Right lobe of liver (tissue), 6 donors: ENCODE results near the gene EMX1. TPM values are rescaled to one million over a fixed set of nuclear protein-coding genes. Genes with fewer than 3 reads are reported as not detected.

ENCODE experiments used
- ATAC-seq, 4 donors: fragments of 200-7000 bp; cut with Tn5 transposase; one replicate each; pipeline ENCODE4 v1.9.1; 2020; ENCODE audit warnings: mild to moderate bottlenecking in 4 of 4, moderate library complexity in 4 of 4
- DNase-seq, 3 donors: peaks; one replicate each; pipeline ENCODE4 v3.0.0-alpha.2; 2020
- H3K27ac ChIP-seq, 3 donors: fragments of 200-600 bp; one replicate each; pipeline ENCODE4 v1.8.0; 2022
- H3K27me3 ChIP-seq, 2 donors: fragments of 200-600 bp; one replicate each; pipeline ENCODE4 v1.8.0; 2022
- H3K36me3 ChIP-seq, 4 donors: fragments of 200-600 bp; sonication (generic) in 1 of 4; one replicate each; pipeline versions ENCODE4 v1.5.1 to v1.8.0; 2017 to 2022; ENCODE audit warnings: control low read depth in 1 of 4
- H3K4me1 ChIP-seq, 4 donors: fragments of 200-600 bp; sonication (generic) in 1 of 4; one replicate each; pipeline versions ENCODE4 v1.5.1 to v1.8.0; 2017 to 2022; ENCODE audit warnings: control low read depth in 1 of 4
- H3K4me3 ChIP-seq, 3 donors: fragments of 200-600 bp; one replicate each; pipeline ENCODE4 v1.8.0; 2022
- H3K9me3 ChIP-seq, 4 donors: fragments of 200-600 bp; sonication (generic) in 1 of 4; one replicate each; pipeline versions ENCODE4 v1.5.1 to v1.8.0; 2017 to 2022; ENCODE audit warnings: control low read depth in 1 of 4
- CTCF ChIP-seq, 4 donors: fragments of 200-600 bp in 3 of 4; fragments of 450-650 bp in 1 of 4; IDR thresholded peaks; one replicate each; pipeline versions ENCODE4 v1.5.1 to v1.8.0; 2016 to 2022; ENCODE audit warnings: antibody characterized with exemption in 4 of 4, mild to moderate bottlenecking in 2 of 4
- POLR2A ChIP-seq: fragments of 450-650 bp; IDR thresholded peaks from one replicate; pipeline ENCODE4 v1.6.1; 2017; ENCODE audit warnings: antibody characterized with exemption, mild to moderate bottlenecking
- WGBS: methylation state at CpG from one replicate; pipeline ENCODE4 v1.1.6; 2018; ENCODE audit warnings: low coverage, low lambda C conversion rate; ENCODE audit not compliant: insufficient coverage; ENCODE audit errors: missing lambda C conversion rate; 5-methylcytosine and 5-hydroxymethylcytosine counted together
- intact Hi-C, 2 donors: fragments of 100-400 bp; cut with DNase I; formaldehyde crosslinking; loops; one replicate each; pipeline versions ENCODE4 v1.11.2 to v1.14.1; 2022
- total RNA-seq, 6 experiments: library from RNA; depleted of rRNA in 2 of 6; stranded (reverse); fragments of >200 nt in 2 of 6; fragmentation: NEBNext Ultra II Directional in 3 of 6; extraction: Animal tissue kit (Norgen Biotek cat#: 25700) in 3 of 6; gene quantifications; one replicate each; pipeline versions ENCODE4 v1.1.0 to v1.2.4, GENCODE V29; 2016 to 2023
- donor health status: DM: no; HTN: yes; CAD: no.
- donor health status: DM: no; HTN: no; CAD: no.
- donor health status: DM: no; HTN: no; CAD: no.
- donor health status: DM: no; HTN: yes; CAD: no.
- donor health status: DM: no; HTN: yes; CAD: no.

EMX1 gene
- total RNA-seq, 6 experiments from 2014 or later: 0.25 to 0.49 (median 0.29) TPM; not detected in 3

DNA sequence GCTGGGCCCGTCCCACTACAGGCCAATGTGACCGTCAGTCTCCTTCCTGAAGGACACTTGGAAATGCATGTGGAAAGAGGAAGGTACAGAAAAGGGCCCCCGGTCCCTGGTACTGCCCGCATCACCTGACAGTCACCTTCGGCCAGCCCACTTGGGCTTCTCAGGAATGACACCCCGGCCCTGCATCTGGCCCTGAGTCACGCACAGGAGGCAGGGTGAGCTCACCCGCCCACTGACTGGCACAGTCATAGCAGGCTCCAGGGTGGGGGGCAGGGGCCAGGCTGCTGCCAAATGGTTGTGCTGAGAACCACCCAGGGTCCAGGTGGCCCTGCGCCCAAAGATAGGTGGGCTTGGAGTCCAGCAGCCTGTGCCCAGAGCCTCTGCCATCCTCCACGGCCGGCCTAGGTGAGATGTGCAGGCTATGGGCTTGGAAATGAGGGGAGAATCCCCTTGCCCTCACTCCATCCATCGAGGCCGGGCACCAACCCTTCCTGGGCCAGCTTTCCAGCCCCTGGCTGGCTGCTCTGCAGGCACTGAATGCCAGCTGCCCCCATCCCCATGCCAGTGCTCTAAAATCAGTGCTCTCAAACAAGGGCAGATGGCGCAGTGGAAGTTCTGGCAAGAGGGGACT lies 14.1 kb downstream of the EMX1 start:
- DNase-seq (peak in 2 of 3 donors; percentile 10 to 38), ATAC-seq (no peak)
- WGBS: 69% methylated on average over 2 of the region's 14 CpGs
- H3K27ac ChIP-seq: no peak overlapping the region
- H3K9me3 ChIP-seq: no peaks in the 10 kb centered on the region
- no peak overlapping the region for H3K4me3 ChIP-seq
- peaks cover 0 to 9% of the 10 kb centered on the region in 2 donors for H3K27me3 ChIP-seq
- no peaks in the 10 kb centered on the region for H3K4me1 ChIP-seq
- TF ChIP-seq POLR2A: no peak
- TF ChIP-seq CTCF (IDR thresholded peaks at IDR 0.05): no peak
- no peaks in the 10 kb centered on the region for H3K36me3 ChIP-seq
- intact Hi-C loops: no loop called here

- Histone ChIP-seq H3K27me3 (peaks cover 0 to 1% of the 10 kb centered on the region in 2 donors), H3K4me3 (no peak overlapping the region), H3K36me3 (no peaks in the 10 kb centered on the region), H3K4me1 (no peaks in the 10 kb centered on the region), H3K9me3 (no peaks in the 10 kb centered on the region), H3K27ac (no peak overlapping the region)
- ATAC-seq (no peak), DNase-seq (peak in 1 of 3 donors; percentile 12)
- no peak for TF ChIP-seq CTCF (IDR thresholded peaks at IDR 0.05)
- TF ChIP-seq POLR2A: no peak
- intact Hi-C loops: no loop called here
- 33% methylated on average over 1 of the region's 5 CpGs for WGBS
Measured at GRCh38 chr2:72932045-72932740, 14.9 kb downstream of the EMX1 start.

DNA sequence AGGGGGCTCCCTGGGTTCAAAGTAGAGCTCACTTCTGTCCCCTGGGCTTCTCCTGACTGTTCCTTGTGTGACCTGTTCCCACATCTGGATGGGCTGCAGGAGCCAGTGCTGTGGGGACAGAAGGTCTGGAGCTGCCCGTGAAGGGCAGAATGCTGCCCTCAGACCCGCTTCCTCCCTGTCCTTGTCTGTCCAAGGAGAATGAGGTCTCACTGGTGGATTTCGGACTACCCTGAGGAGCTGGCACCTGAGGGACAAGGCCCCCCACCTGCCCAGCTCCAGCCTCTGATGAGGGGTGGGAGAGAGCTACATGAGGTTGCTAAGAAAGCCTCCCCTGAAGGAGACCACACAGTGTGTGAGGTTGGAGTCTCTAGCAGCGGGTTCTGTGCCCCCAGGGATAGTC lies 15.5 kb downstream of the EMX1 start:
- Histone ChIP-seq H3K9me3 (no peaks in the 10 kb centered on the region), H3K4me3 (no peak overlapping the region), H3K27ac (no peak overlapping the region), H3K4me1 (no peaks in the 10 kb centered on the region), H3K27me3 (no peaks in the 10 kb centered on the region), H3K36me3 (no peaks in the 10 kb centered on the region)
- DNase-seq (no peak), ATAC-seq (no peak)
- TF ChIP-seq CTCF (IDR thresholded peaks at IDR 0.05): no peak
- no peak for TF ChIP-seq POLR2A
- intact Hi-C loops: no loop called here
- WGBS: no CpG with 5 or more reads among the region's 4 CpGs

DNA sequence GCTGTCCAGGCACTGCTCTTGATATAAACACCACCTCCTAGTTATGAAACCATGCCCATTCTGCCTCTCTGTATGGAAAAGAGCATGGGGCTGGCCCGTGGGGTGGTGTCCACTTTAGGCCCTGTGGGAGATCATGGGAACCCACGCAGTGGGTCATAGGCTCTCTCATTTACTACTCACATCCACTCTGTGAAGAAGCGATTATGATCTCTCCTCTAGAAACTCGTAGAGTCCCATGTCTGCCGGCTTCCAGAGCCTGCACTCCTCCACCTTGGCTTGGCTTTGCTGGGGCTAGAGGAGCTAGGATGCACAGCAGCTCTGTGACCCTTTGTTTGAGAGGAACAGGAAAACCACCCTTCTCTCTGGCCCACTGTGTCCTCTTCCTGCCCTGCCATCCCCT lies 15.9 kb downstream of the EMX1 start:
- intact Hi-C loops: no loop called here
- Histone ChIP-seq H3K27me3 (no peaks in the 10 kb centered on the region), H3K36me3 (no peaks in the 10 kb centered on the region), H3K4me1 (no peaks in the 10 kb centered on the region), H3K4me3 (no peak overlapping the region), H3K27ac (no peak overlapping the region), H3K9me3 (no peaks in the 10 kb centered on the region)
- 67% methylated on average over 1 of the region's 5 CpGs for WGBS
- TF ChIP-seq CTCF (IDR thresholded peaks at IDR 0.05) (no peak), POLR2A (no peak)
- no peak for ATAC-seq
- peak in 1 of 3 donors; percentile 7 for DNase-seq
